K562 (cell line): Measurements from ENCODE around the gene UQCRC1. TPM values are rescaled to one million over a fixed set of nuclear protein-coding genes. Genes with fewer than 3 reads are reported as not detected.

Source experiments
- ATAC-seq: fragments of 200-7000 bp; cut with Tn5 transposase; 3 replicates; pipeline ENCODE4 v1.9.1; 2020; ENCODE audit warnings: moderate library complexity
- BruUV-seq: library from RNA; stranded (reverse); fragments of 400-500 nt; replicated peaks from 2 replicates; lab custom pipeline; 2021; lab: Mats Ljungman, UMichigan
- CTCF ChIA-PET: fragments of 300-600 bp; formaldehyde crosslinking; extraction: SDS; loops from one replicate; lab custom pipeline; 2021; ENCODE audit warnings: low intra/inter-chr PET ratio; lab: Yijun Ruan, JAX
- POLR2A ChIA-PET: fragments of 300-600, 350-650 bp; sonication (Branson Sonifier 250); formaldehyde crosslinking; extraction: SDS; loops from one replicate; lab custom pipeline; 2021; ENCODE audit warnings: antibody characterized with exemption, inconsistent platforms; lab: Yijun Ruan, JAX
- DNase-seq, 4 experiments: peaks; one replicate each; pipeline versions ENCODE4 v3.0.0 to v3.0.0-alpha.2; 2011 to 2018; ENCODE audit warnings: low spot score in 3 of 4, mixed read lengths in 3 of 4; ENCODE audit errors: extremely low read depth in 1 of 4
- FAIRE-seq: peaks from 2 replicates; lab custom pipeline; 2011; peaks lifted over from hg19 to GRCh38; lab: Jason Lieb, UNC
- H2AFZ ChIP-seq: 2 replicates; pipeline ENCODE4 v1.6.0; 2011; ENCODE audit warnings: low read depth, low read length, control low read depth, inconsistent platforms
- H3K27ac ChIP-seq: fragments of 200-600 bp; 3 replicates; pipeline ENCODE4 v1.8.0; 2011; ENCODE audit warnings: low read depth, mild to moderate bottlenecking, control low read depth, inconsistent platforms, low read length, moderate library complexity, mixed read lengths; ENCODE audit errors: extremely low read depth
- H3K27me3 ChIP-seq, 2 experiments: fragments of 300-600 bp in 1 of 2; 2 replicates in 1 of 2; 3 replicates in 1 of 2; pipeline versions ENCODE4 v1.6.0 to v1.8.0; 2011; ENCODE audit warnings: inconsistent platforms in 2 of 2, low read length in 2 of 2, mild to moderate bottlenecking in 1 of 2, mixed read lengths in 1 of 2, moderate library complexity in 1 of 2; ENCODE audit not compliant: control insufficient read depth in 2 of 2, insufficient read depth in 2 of 2
- H3K36me3 ChIP-seq: fragments of 300-600 bp; 3 replicates; pipeline ENCODE4 v1.8.0; 2011; ENCODE audit warnings: mild to moderate bottlenecking, low read length, inconsistent platforms; ENCODE audit not compliant: control insufficient read depth, insufficient read depth
- H3K4me1 ChIP-seq, 2 experiments: fragments of 200-600 bp in 1 of 2; replicated peaks in 1 of 2; 2 replicates in 1 of 2; 3 replicates in 1 of 2; pipeline versions ENCODE4 v1.5.1 to v1.8.0; 2011; ENCODE audit warnings: inconsistent platforms in 2 of 2, low read length in 2 of 2, mild to moderate bottlenecking in 1 of 2, mixed read lengths in 1 of 2, moderate library complexity in 1 of 2; ENCODE audit not compliant: control insufficient read depth in 2 of 2, insufficient read depth in 2 of 2
- H3K4me2 ChIP-seq: 2 replicates; pipeline ENCODE4 v1.6.1; 2011; ENCODE audit warnings: low read length, control low read depth, inconsistent platforms, mixed read lengths; ENCODE audit not compliant: insufficient read depth
- H3K4me3 ChIP-seq: fragments of 200-600 bp; sonication (generic), shearing (Covaris generic); 2 replicates; pipeline ENCODE4 v1.5.1; 2016; ENCODE audit warnings: control low read depth, inconsistent platforms
- H3K79me2 ChIP-seq: fragments of 200-600 bp; 3 replicates; pipeline ENCODE4 v1.8.0; 2011; ENCODE audit warnings: low read length, inconsistent platforms; ENCODE audit not compliant: control insufficient read depth, insufficient read depth
- H3K9ac ChIP-seq, 2 experiments: 2 replicates each; pipeline versions ENCODE4 v1.6.0 to v1.6.1; 2011; ENCODE audit warnings: low read depth in 2 of 2, low read length in 2 of 2, control low read depth in 1 of 2, inconsistent platforms in 1 of 2, mild to moderate bottlenecking in 1 of 2, mixed read lengths in 1 of 2; ENCODE audit not compliant: insufficient read depth in 1 of 2
- H3K9me1 ChIP-seq: one replicate; pipeline ENCODE4 v1.6.0; 2011; ENCODE audit warnings: inconsistent platforms, mild to moderate bottlenecking, low read length, moderate library complexity; ENCODE audit not compliant: control insufficient read depth, insufficient read depth
- H3K9me3 ChIP-seq: replicated peaks from 2 replicates; pipeline ENCODE4 v1.5.1; 2011; ENCODE audit warnings: low read depth, low read length, inconsistent platforms; ENCODE audit not compliant: control insufficient read depth, insufficient read depth
- H4K20me1 ChIP-seq: replicated peaks from 2 replicates; pipeline ENCODE4 v1.6.1; 2011; ENCODE audit warnings: low read length, inconsistent platforms, mixed read lengths; ENCODE audit not compliant: control insufficient read depth, insufficient read depth
- POLR2G ChIP-seq: fragments of 200-400 bp; formaldehyde crosslinking; IDR thresholded peaks from 2 replicates; pipeline ENCODE4 v1.6.1; 2017; ENCODE audit warnings: low read depth, mild to moderate bottlenecking, antibody characterized with exemption, low read length, moderate library complexity
- RBM17 ChIP-seq: fragments of 200-400 bp; formaldehyde crosslinking; IDR thresholded peaks from 2 replicates; pipeline ENCODE4 v1.6.1; 2017; ENCODE audit warnings: low read depth, mild to moderate bottlenecking, low read length, borderline replicate concordance
- ZFPM2 ChIP-seq: fragments of 250-450 bp; sonication (Bioruptor Pico); IDR thresholded peaks from 2 replicates; pipeline ENCODE4 v1.5.1; 2022; ENCODE audit warnings: mild to moderate bottlenecking
- WGBS: fragments of 100-300 bp; shearing (Covaris generic); methylation state at CpG from one replicate; pipeline ENCODE4 v1.1.6; 2016; ENCODE audit warnings: low coverage, mixed read lengths; ENCODE audit not compliant: insufficient coverage; ENCODE audit errors: missing lambda C conversion rate; 5-methylcytosine and 5-hydroxymethylcytosine counted together
- in situ Hi-C: fragments of 300-500 bp; cut with MboI; formaldehyde crosslinking; loops from 4 replicates; pipeline ENCODE4 v1.15.0; 2018; ENCODE audit warnings: inconsistent platforms, mixed read lengths
- intact Hi-C: fragments of 100-400 bp; cut with micrococcal nuclease; formaldehyde crosslinking; loops from 2 replicates; pipeline ENCODE4 v1.14.2; 2022
- polyA plus RNA-seq, 8 experiments: library from polyadenylated mRNA; depleted of rRNA in 4 of 8; stranded (reverse) in 5 of 8; unstranded in 3 of 8; fragments of >200 nt; fragmentation: Nextera tagmentation in 2 of 8; fragmentation: Illumina TruSeq in 1 of 8; extraction: Ambion mirVana in 2 of 8; extraction: Trizol in 1 of 8; gene quantifications; 2 replicates each; pipeline versions ENCODE4 v1.2.1 to v1.2.3, GENCODE V29; 2011 to 2014; ENCODE audit warnings: inconsistent platforms in 1 of 8, missing spikeins in 1 of 8
- total RNA-seq, 7 experiments: library from RNA; depleted of rRNA in 6 of 7; stranded (reverse); fragments of >200 nt in 6 of 7; fragmentation: Illumina TruSeq in 2 of 7; extraction: Trizol in 2 of 7; gene quantifications; 2 replicates each; pipeline versions ENCODE4 v1.2.1 to v1.2.3, GENCODE V29; 2011 to 2021; ENCODE audit warnings: low replicate concordance in 1 of 7
- TF ChIP-seq, protein P1 (sequence below), 2 experiments: IDR thresholded peaks; 2 replicates each; pipeline ENCODE4 v1.6.1; 2011; ENCODE audit warnings: borderline replicate concordance in 1 of 2, control low read depth in 1 of 2, low read depth in 1 of 2, low read length in 1 of 2, mild to moderate bottlenecking in 1 of 2, mixed read lengths in 1 of 2, moderate library complexity in 1 of 2; ENCODE audit not compliant: insufficient read depth in 1 of 2, insufficient read length in 1 of 2, poor library complexity in 1 of 2, severe bottlenecking in 1 of 2; ENCODE audit errors: extremely low read depth in 1 of 2

Gene UQCRC1
- total and polyA plus RNA-seq, 9 of the 15 experiments (the other 6 are each of a cell fraction or from before 2014, with no cell fraction given), result 125 to 424 (median 268) TPM

DNA sequence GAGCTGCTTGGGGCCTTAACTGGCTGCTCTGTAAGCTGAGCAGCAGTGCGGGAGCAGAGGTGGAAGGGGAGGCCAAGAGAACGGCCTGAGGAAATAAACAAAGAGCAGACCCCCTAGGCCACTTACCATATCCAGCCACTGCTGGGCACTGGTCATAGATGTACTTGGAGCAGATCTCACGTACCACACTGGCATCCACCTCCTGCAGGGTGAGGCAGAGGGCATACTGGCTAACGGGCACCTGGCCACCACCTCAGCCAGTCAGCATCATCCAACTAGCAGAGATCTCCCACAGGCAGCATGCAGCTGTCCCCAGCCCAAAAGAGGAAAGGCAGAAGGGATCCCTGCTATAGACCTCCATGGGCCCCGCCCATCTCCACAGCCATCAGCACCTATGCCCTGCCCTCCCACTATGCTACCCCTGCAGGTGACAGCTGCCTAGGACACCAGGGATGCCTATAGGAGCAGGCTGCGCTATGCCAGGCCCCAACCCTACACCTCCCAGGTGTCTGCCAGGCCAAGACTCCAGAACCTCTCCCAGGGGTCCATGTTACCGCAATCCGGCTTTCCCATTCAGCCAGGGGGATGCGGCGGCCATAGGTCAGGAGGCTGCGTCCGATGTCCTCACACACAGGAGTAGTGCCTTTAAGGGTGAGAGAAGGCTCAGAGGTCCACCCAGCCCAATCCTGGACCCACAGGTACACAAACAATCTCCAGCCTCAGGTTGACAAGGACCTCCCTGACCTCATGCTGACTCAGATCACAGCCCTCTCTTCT, 9.7 kb downstream of the UQCRC1 start:
- Histone ChIP-seq H3K9me1 (no peaks in the 10 kb centered on the region), H3K36me3 (peaks cover 71% of the 10 kb centered on the region; the same call in 2 of the 3 replicates), H3K9me3 (no peaks in the 10 kb centered on the region), H3K27me3 (no peaks in the 10 kb centered on the region), H4K20me1 (no peaks in the 10 kb centered on the region), H3K27ac (no peak overlapping the region), H3K9ac (no peak overlapping the region), H3K4me2 (no peak overlapping the region), H3K4me1 (peaks cover 12 to 23% of the 10 kb centered on the region in 2 experiments; a peak in 4 of 5 replicates), H2AFZ (no peak overlapping the region), H3K79me2 (no peaks in the 10 kb centered on the region), H3K4me3 (no peak overlapping the region)
- 93% methylated on average over 5 of the region's 12 CpGs for WGBS
- in situ Hi-C loops, result no loop called here
- ChIA-PET CTCF (no interaction called here), POLR2A (interaction anchor here (0.5 to 1.0 kb wide), 3 partner anchors 10 to 841 kb away, joined by 3 read pairs; no protein-coding TSS in a partner anchor)
- TF ChIP-seq POLR2G, result 0 out of 2 replicates have a peak, but pooled peaks have one; percentile 34
- TF ChIP-seq RBM17, result no peak
- FAIRE-seq (no peak), DNase-seq (no peak), ATAC-seq (no peak)
- no TSS peak for BruUV-seq
- intact Hi-C loops, result no loop called here

DNA sequence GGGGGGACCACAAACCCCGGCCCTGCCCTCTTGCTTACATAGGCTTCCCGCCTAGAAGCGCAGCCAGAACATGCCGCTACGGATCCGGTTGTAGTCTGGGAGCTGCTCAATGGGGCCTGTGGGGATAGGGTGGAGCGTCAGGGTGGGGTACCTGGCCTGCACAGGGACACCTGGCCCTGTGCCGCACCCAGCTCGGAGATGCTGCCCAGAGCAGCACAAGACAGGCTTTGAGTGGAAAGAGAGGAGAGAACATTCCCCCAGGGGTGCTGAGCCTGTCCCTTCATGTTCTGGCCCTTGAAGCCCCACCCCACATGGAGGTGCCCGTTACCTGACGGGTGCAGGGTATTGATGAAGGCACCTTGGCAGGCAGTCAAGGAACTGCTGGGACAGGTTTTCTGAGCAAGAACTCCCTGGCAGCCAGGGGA, 10.4 kb downstream of the UQCRC1 start:
- no peaks in the 10 kb centered on the region for H3K9me1 ChIP-seq
- no peak for FAIRE-seq
- CTCF ChIA-PET, result no interaction called here

More for the DNA sequence above, 10.4 kb downstream of the UQCRC1 start:
- intact Hi-C loops (no loop called here), in situ Hi-C loops (no loop called here)
- peaks cover 65% of the 10 kb centered on the region; the same call in 2 of the 3 replicates for H3K36me3 ChIP-seq
- TF ChIP-seq ZFPM2 (CRISPR knock-in tag), result no peak
- TF ChIP-seq, protein P1, sequence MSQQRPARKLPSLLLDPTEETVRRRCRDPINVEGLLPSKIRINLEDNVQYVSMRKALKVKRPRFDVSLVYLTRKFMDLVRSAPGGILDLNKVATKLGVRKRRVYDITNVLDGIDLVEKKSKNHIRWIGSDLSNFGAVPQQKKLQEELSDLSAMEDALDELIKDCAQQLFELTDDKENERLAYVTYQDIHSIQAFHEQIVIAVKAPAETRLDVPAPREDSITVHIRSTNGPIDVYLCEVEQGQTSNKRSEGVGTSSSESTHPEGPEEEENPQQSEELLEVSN (IDR thresholded peaks at IDR 0.05; ENCODE audit: borderline replicate concordance in 1 of 2, extremely low read depth in 1 of 2, insufficient read depth in 1 of 2, insufficient read length in 1 of 2, low read depth in 1 of 2, low read length in 1 of 2, poor library complexity in 1 of 2, severe bottlenecking in 1 of 2), result no peak
- H4K20me1 ChIP-seq, result no peaks in the 10 kb centered on the region
- no peak overlapping the region for H3K9ac ChIP-seq
- H3K9me3 ChIP-seq, result no peaks in the 10 kb centered on the region
- no peak overlapping the region for H2AFZ ChIP-seq
- no peaks in the 10 kb centered on the region for H3K79me2 ChIP-seq
- no TSS peak for BruUV-seq
- peaks cover 12 to 29% of the 10 kb centered on the region in 2 experiments; a peak in 4 of 5 replicates for H3K4me1 ChIP-seq
- DNase-seq (no peak), ATAC-seq (no peak)
- no peak overlapping the region for H3K27ac ChIP-seq
- POLR2A ChIA-PET, result interaction anchor here (0.5 to 1.6 kb wide), 3 partner anchors 9 to 26 kb away, joined by 3 to 5 read pairs (median 3); no protein-coding TSS in a partner anchor
- no peaks in the 10 kb centered on the region for H3K27me3 ChIP-seq
- WGBS, result 90% methylated on average over 10 of the region's 11 CpGs
- H3K4me2 ChIP-seq, result no peak overlapping the region
- H3K4me3 ChIP-seq, result no peak overlapping the region
